Kidney glomerular epithelial cell (primary cell): Measurements from ENCODE around the gene OVOL1.
A peak's percentile ranks its signal among the peaks of the same experiment; 100 is the strongest.

Experiments
- DNase-seq: peaks from one replicate; lab custom pipeline; 2025; lab: John Stamatoyannopoulos, UW

OVOL1 gene

DNA sequence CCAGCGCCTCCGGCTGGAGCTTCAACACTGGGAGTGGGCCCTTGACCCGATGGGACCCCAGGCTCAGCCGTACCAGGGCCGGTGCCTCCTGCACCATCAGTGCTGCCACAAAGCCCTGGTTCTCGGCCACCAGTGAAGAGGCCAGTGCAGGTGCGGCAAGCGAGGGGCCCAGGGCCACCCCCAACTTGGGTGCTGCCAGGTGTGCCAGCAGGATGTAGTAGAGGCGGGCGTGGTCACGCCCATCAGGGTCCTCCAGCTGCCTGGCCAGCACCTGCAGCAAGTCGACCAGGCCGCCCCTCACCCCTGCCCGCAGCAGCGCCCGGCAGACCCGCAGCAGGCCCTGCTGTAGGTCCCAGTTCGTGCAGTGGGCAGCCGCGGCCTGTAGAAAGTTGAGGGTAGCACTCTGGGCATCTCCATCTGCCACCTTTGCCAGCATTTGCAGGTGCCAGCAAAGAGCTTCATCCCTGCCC lies 8.4 kb upstream of the OVOL1 start:
- DNase-seq = no peak

- no peak for DNase-seq
Observed at GRCh38 chr11:65778901-65779668, 7.8 kb upstream of the OVOL1 start.

DNA sequence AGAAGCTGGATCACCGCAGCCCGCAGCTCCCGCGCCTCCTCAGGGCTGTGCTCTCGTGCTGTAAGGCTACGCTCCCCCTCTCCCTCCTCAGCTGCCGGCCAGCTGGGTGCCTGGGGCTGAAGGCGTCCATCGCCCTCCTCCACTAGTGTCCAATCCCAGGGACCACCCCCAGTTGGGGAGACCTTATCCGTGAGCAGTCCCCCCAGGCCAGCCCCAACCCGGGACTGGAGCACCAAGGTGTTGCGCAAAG lies 7.3 kb upstream of the OVOL1 start:
- DNase-seq = no peak

GRCh38 chr11:65779919-65780769 lies 6.7 kb upstream of the OVOL1 start:
- peak; percentile 65 for DNase-seq

DNA sequence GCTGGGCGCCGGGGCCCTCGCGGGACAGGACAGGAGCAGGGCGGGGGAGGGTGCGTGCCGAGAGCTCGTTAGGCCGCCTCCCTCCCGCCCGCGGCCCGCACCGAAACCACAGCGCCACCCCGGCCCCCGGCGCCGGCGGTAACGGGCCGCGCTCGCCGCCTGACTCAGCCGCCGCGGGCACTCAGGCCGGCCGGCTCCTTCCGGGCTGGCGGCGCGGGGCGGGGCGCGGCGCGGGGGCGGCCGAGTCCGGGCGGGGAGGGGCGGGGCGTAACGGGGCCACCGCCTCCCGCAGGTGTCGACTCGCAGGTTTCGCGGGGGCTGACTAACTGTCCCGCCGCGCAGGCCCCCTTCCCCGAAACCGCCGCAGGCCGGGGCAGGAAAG lies 6.1 kb upstream of the OVOL1 start, which contains the start of gene AP5B1:
Gene AP5B1, minus strand, starts transcription at position 207 of the 382 bp plus-strand sequence. CDS start 385 bp downstream, outside the sequence.
- DNase-seq = peak; percentile 30

DNA sequence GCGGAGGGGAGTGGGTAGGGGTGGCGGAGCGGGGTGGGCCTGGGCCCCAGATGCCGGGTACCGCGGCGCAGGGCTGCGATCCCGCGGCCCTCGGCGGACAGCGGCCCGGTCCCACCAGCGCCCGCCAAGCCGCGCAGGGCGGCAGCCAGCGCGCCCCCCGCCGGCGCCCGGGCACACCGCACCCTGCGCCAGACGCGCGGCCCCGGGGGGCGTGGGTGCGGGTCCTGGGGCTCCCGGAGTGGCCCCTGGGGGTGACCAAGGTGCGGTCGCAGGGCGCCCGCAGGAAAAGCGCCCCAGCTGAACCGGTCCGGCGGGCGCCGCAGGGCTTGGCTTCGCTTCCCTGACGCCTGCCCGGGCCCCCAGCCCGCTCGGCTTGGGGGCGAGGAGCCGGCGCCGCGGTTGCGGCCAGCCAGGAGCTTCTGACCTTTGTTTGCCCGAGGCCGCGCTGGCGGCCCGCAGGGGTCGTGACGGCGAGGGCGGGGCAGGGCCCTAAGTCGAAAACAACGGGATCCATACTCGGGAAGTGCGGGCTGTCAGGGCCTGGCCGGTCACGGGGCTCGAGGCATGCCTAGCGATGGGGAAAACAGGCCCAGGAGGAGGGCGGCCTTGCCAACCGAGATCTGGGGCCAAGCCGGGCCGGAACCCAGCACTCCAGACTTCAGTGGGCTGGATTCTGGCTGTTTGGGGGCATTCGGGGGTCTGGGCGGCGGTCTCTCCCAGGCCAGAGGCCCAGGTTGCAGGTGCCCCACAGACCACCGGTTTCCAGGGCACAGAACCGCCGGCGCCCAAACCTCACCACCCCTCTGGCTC lies 5.5 kb upstream of the OVOL1 start:
- no peak for DNase-seq

- DNase-seq = no peak
Observed at GRCh38 chr11:65781962-65782815, 4.7 kb upstream of the OVOL1 start.

DNA sequence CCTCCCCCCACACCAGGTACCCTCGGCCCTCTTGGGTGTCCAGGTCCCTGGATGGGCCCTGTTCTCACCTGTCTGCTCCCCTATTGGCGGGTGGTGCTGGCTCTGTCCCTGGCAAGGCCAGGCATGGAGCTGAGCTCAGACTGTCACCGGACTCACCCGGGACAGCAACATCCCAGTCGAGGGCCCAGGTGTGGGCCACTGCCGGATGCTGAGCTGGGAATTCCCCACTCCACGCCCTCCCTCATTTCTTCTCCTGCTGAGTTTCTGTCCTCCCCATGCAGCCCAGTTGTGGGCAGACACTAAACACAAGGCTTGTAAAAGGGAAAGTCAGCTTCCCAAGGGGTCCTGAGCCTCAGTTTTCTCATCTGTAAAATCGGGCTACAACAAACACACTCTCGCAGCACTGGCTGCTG lies 4.0 kb upstream of the OVOL1 start:
- no peak for DNase-seq

- DNase-seq = no peak
Observed at GRCh38 chr11:65785319-65786007, 1.4 kb upstream of the OVOL1 start.

DNA sequence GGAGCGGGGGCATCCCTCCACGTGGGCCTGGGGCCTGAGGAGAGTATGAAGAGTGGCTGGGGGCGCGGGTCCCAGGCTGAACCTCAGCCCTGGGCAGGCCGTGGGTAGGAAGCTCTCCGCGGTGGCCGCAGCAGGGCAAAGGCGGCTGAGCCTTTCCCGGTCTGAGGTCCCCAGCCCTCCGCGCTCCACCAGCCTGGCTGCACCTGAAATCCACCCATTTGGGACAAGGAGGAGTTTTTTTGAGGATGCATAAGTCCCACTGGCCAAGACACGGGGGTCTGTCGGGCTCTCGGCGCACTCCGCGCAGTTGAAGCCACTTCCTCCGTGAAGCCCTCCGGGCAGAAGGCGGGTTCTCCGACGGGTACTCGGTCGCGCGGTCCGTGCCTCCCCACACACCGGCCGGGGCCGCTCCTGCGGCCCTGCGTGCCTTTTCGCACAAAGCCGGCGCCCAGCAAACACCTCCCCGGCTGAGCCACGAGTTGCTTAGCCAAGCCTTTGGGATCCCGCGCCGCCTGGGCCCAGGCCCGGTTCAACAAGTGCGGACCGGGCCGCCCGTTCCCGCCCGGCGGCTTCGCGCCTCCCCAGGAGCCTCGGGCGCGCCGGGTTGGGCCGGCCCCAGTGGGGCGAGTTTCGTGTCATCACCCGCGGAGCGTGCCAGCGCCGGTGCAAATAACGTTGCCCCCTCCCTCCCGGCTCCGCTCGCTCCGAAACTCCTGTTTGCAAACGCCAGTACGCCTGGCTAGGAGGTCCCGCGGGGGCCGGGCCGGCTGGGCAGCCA lies 666 bp upstream of the OVOL1 start:
- no peak for DNase-seq

DNA sequence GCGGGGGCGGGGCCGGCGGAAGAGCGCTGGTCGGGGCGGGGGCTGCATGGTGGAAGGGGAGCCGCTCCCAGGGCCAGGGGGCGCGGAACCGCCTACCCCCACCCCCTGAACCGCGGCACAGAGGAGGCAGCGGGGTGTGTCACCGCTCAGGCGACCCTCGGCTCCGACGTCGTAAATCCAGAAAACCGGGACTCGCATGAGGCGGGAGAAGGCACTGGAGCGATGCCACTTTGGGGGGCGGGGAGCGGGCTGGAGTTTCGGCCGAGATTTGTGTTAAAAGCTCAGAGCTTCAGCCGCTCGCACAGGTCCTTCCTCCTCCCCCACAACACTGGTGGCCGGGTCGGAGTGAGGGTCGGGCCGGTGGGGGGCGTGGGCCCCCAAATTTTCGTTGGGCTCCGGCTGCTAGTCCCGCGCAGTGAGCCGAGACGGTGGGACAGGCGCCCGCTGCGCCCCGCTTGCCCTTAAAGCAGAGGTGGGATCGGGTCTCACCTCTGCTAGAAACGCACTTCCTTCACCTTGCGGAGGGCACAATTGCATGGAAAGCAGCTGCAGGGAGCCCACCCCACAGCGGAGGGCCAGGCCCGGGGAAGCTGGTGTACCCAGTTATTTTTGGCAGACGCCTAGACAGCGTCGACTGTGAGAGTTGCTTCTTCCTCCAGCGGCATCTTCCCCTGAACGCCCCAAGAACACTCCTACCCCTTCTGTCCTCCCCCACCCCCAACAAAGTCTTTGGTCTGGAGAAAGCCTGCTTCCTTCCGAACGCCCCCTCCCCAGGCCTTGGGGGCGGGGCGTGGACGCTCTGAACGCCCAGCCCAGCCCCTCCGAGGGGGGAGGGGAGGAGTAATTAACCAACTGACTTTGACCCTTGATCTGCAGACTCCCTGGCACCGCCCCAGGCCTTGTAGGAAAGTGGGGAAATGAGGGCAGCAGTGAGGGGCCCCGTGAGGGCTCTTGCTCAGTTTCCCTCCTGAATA lies 1.1 kb downstream of the OVOL1 start:
- no peak for DNase-seq

DNA sequence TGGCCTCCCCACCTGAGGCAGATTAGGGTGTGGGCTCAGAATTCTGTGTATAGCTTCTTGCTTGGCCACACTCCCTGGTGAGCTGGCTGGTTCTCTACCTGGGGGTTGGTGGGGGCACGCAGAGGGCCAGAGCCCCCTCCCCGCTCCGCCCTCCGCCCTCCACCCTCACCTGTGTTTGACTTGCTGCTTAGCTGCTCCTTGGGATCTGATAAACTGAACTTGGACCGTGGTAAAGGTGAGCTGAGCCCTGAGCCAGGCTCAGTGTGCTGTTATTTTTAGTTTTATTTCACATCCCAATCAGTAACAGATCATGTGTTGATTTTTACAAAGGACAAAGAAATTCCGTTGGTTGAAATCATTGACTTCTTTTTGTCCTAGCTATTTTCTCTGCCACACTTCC lies 2.0 kb downstream of the OVOL1 start:
- DNase-seq = no peak

DNA sequence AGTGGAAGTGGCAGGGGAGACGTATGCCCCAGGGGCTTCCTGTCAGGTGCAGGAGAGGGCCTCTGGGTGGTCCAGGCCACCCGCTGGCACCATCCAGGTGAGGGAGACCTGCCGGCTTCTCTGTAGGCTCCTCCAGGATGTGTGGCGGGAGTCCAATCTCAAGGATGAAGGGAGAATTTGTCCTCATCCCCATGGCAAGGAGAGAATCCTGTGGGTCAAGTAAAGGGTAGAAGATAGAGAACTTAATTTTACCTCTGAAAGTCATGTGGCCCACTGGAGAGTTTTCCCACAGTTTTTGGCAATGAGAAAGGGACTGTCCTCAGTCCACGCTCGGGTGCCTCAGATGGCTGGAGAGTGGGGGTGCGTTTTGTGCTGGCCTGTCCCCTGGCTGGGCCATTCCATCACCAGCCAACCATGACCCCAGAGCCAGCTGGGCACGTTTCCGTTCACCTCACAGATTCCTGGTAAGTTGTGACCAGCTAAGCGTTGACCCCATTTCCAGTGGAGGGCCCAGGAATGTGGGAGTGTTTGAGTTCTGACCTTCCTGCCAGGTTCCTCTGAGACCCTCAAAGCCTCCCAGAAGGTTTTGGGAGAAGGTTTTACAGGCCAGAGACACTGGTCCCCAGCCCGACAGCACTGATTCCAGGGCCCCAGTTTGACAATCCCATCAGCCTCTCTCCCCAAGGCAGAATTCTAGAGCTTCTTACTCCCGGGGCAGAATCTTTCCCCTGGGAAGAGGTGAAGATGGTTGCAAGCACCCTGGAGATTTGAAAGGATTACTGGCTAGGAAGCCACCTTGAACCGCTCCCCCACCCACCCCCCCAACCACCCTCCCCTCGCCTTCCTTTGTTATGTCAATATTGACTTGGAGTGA lies 2.6 kb downstream of the OVOL1 start:
- DNase-seq = no peak

DNA sequence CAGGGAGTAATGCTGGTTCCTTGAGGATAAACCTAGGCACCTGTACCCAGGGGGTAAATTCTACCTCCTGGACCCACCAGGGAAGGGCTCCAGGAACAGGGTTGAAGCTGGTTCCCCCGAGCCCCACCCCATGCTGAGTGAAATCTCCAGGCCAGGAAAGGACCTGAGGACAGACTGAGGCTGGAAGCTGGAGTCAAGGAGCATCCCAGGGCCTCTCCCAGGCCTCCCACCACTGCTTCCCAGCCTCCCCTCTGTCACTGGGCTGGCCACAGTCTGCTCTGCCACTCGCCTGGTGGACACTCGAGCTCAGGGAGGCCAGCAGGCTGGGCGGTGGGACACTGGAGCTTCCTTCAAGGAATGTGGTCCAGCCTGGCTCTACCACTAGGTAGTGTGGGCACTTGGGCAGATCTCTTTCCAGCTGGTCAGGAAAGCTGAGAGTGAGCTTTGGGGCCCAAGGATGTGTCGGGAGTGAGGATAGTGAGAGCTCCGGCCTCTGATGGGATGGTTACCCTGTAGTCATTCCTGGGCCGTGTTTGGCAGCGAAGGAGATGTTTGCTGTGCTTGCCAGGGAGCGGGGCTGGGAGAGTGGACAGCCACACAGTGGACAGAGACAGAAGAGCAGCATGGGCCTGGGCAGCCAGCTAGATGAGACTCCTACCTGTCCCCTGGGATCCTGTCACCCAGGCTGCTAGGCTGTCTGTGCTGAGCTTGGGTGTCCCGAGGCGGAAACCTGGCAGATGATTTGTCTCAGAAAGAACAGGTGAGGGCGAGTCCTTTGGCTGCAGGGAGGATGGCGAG lies 3.4 kb downstream of the OVOL1 start:
- no peak for DNase-seq

DNA sequence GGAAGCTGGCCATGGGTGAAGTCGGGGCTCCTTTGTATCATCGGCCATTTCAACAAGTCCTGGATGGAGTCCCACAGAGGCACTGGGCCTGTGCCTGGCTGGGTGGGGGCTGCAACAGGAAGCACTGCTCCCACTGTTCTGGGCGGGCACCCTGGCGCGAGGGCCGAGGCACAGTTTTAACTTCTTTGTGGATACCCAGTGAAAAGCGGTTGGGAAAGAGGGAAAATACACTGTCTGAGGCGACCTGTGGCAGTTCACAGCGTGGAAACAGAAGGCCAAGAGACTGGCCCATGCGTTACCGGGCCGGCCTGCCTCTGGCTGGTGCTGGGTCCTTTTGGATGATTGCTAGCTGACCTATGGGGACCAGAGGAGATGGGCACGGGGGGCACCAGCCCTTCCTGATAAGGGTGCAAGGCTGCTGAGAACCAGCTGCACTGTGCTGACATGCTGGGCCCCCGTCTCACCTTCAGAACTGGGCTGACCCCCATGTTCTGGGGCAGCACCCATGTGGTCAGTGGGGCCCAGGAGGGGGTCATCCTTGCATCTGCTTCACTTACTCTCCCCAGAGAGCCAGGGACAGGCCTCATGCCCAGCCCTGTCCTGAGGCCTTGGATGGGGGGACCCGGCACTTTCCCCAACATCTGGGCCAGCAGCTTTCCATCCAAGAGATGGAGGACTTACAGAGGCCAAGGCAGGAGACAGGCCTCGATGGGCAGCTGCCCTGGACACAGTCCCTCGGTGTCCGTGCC lies 4.2 kb downstream of the OVOL1 start:
- no peak for DNase-seq

DNA sequence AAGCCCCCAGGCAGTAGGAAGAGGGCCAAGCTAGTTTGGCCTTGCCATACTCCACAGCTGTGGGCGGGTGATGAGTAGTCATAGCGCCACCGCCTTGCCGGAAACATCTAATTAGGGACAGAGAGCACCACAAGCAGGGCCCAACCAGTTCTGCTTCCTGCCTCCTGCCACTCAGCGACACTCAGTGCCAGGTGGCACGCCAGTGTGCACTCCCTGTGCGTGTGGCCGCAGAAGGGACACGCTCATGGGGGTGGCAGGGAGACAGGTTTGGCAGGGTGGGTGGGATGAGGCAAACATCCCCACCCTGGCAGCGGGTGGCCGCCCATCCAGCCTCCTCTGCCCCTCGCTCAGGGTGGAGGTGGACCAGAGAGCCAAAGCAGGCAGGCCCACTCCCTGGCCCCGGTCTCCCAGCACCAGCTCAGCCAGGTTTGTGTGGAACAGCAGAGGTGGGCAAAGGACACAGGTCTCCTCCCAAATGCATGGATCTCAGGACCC lies 4.9 kb downstream of the OVOL1 start:
- DNase-seq = no peak
